Hematopoietic multipotent progenitor cell treated with erythropoietin and hydrocortisone succinate and interleukin-3 and kit ligand, for 15 days (in vitro differentiated cells): ENCODE data around the gene SULF2.

Experiments
- DNase-seq: peaks from one replicate; pipeline ENCODE4 v3.0.0-alpha.2; 2015; ENCODE audit warnings: low spot score

Gene SULF2

DNA sequence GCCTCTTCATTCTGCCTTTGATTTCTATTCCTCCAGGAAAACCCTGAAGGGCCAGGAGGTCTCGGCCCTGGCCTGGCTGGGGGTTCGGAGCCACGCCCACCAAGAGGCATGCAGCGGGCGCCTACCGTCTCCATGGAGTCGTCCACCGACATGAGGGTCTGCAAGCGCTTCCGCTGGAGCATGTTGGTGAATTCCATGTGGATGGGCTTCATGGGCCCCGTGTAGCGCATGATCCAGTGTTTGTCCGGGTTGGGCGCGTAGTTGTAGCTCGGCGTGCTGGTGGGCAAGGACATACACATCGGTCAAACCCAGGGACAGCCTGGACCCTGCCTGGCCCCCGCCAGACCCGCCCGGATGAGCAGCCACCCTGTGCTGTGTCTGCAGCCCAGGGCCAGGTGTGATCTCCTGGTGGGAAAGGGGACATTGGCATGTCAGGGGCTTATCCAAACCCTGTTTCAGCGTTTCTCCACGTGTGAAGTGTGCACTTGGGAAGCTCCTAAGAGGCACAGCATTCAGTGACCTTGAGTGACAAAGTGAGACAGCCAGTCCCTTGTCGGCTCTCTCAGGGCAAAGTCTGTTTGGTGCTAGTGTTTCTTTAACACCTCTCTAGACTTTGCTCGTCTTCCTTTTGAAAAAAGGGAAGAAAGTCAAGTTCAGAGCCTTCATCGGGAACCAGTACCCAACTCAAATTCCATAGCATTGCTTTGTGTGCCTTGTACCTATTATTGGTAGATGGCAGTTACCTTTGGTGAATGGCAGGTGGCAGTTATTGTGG lies 100.8 kb downstream of the SULF2 start:
- no peak for DNase-seq

DNA sequence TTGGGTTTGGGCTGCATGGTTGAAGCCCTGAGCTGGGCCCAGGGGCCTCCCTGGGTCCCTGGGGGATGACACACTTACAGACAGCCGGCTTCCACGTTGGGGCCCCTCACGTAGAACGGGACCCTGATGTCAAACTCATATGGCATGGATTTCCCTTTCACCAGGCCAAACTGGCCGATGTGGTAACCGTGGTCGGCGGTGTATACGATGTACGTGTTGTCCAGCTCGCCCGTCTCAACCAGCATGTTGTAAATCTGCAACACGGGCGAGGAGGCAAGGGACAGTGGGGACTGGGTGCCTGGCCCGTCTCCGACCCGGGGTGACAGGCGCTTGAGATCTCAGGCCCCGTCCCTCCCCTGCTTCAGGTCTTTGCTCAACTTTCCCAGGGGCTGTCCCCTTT lies 102.4 kb downstream of the SULF2 start:
- no peak for DNase-seq

GRCh38 chr20:47682028-47682783 lies 103.1 kb downstream of the SULF2 start:
- no peak for DNase-seq

- DNase-seq: no peak
Measured at GRCh38 chr20:47680804-47681529, 104.3 kb downstream of the SULF2 start.

DNA sequence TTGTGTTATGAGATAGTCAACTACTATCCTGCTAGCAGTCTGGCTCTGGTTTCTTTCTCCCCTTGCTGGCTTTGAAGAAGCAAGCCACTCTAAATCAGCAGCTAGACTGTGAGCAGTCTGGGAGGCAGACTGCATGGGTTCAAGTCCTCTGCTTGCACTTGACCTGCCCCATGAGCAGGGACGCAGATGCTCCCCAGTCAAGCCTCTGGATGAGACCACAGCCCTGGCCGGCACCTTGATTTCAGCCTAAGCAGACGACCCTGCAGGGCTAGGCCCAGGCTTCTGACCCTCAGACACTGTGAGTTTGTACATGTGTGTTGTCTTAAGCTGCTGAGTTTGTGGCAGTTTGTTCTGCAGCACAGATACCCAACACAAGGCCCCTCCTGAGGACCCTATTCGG lies 105.8 kb downstream of the SULF2 start:
- DNase-seq: no peak

DNA sequence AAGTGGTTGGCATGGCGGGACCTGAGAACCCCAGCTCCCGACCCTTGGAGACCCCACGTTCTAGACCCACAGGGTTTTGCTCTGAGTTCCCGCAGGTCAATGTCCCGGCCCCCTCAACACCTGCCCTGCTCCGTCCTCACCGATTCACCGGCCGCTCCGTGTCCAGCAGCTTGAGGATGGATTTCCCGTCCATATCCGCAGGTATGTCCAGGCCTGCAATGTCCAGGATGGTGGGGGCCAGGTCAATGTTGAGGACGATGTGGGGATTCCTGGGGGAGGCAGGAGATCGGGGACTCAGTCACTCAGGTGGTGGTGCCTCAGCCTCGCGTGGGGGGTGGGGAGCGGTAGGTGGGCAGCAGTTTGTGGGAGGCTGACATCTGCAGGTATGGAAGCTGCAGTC lies 106.7 kb downstream of the SULF2 start:
- no peak for DNase-seq

DNA sequence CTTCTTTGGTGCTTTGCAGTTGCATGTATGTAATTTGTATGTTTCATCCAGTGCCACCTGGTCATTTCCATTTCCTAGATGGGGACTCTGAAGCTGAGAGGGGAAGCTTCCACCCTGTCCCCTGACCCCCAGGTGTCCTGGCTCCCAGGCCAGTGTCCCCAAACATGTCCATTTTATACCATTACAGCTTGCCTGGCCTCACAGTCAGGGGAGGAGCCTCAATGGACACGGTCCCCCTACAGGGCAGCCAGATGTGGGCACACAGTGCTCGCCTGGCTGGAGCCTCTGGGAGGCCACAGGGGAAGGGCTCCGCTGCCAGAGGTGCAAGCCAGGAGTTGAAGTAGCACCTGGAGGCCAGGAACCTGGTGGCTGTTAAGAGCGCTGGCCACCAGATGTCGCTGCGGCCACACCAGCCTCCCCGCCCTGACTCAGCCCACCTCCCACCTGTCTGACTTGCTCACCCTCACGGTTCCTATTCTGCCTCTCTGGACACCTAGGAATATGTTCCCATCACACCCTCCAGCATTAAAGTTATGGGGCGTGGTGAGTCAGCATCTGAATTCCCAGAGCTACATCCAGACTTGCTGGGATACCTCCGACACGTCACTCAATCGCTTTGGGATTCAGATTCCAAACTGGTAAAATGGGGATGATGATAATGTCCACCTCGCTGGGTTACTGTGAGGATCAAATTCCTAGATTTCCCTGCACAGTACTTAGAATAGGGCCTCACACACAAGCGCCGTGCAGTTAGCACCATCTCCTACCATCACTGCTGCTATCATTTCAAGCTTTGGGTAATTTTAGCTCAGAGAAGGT lies 107.4 kb downstream of the SULF2 start:
- DNase-seq: peak; percentile 4

GRCh38 chr20:47676912-47677634 lies 108.2 kb downstream of the SULF2 start:
- DNase-seq: no peak

DNA sequence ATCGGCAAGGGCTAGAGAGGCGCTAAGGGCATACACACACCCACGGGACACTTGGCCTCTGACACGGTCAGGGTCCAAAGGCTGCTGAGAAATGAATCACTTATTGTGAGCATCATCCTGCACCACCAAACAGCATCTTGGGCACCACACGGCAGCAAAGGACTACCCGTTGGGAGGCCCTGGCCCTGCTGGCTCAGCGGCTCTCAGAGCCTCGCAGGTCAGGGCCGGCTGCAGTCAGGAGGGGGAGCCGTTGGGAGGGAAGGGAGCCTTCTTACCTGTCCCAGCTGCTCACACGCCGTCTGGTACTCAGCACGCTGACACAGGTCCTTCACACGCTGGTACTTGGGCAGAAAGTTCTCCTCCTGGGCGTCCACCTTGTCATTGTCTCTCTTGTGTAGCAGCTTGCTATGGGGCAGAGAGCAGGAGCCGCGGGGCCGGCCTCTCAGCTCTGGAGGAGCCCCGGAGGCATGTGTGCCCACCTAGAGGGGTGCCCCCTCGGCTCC lies 109.0 kb downstream of the SULF2 start:
- no peak for DNase-seq

- no peak for DNase-seq
Measured at GRCh38 chr20:47675190-47676142, 109.8 kb downstream of the SULF2 start.

DNA sequence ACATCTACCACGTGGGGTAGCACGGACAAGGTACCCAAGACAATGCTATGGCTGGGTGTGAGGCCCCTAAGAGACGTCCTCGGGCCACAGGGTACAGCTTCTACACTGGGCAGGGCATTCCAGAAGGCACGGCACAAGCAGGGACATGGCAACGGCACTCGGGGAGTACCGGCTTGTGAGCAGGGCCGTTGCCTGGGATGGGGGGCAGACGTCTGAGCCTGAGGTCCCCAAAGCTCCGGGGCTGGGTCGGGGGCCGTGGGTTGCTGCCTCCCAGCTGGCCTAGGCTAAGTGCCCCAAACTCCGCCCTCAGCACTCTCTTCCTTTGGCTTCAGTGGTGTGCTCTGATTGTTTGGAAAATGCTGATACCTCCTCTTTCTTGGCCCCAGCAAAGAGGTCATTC lies 110.6 kb downstream of the SULF2 start:
- DNase-seq: no peak

GRCh38 chr20:47674145-47674544 lies 111.1 kb downstream of the SULF2 start:
- no peak for DNase-seq

- DNase-seq: no peak
Measured at GRCh38 chr20:47673671-47673955, 111.7 kb downstream of the SULF2 start.

DNA sequence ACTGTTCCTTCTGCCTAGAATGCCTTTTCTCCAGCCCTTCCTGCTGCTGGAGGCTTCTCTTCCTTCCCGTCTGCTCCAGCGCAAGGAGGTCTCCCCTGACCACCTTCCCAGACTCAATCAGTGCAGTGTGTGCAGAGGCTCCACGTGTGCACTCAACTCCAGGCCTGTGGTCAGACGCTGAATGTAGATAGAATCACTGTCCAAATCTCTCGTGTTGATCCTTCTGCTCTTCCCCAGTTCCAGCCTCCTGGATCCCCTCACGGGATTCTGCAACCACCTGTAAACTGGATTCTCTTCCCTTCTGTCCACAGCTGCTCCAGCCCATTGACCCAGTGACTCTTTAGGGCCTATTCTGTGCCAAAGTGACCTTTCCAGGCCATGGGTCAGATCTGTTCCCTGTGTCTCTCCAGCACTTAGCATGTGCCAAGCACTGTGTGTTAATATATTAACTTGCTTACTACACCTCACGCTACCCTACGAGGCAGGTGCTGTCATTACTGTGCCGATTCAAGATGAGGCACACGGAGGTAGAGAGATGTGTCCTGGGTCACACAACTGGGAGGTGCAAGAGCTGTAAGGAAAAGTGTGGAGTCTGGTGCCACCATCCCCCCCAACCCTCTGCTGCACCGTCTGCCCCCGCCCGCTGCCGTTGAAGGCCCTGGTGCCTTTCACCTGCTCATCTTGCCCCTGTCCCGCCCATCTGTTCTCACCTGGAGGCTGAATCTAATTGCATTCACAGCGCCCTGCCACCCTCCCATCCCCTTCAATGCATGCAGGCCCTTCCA lies 112.2 kb downstream of the SULF2 start:
- no peak for DNase-seq

GRCh38 chr20:47672166-47672565 lies 113.1 kb downstream of the SULF2 start:
- DNase-seq: no peak

GRCh38 chr20:47670913-47671312 lies 114.4 kb downstream of the SULF2 start:
- DNase-seq: no peak

DNA sequence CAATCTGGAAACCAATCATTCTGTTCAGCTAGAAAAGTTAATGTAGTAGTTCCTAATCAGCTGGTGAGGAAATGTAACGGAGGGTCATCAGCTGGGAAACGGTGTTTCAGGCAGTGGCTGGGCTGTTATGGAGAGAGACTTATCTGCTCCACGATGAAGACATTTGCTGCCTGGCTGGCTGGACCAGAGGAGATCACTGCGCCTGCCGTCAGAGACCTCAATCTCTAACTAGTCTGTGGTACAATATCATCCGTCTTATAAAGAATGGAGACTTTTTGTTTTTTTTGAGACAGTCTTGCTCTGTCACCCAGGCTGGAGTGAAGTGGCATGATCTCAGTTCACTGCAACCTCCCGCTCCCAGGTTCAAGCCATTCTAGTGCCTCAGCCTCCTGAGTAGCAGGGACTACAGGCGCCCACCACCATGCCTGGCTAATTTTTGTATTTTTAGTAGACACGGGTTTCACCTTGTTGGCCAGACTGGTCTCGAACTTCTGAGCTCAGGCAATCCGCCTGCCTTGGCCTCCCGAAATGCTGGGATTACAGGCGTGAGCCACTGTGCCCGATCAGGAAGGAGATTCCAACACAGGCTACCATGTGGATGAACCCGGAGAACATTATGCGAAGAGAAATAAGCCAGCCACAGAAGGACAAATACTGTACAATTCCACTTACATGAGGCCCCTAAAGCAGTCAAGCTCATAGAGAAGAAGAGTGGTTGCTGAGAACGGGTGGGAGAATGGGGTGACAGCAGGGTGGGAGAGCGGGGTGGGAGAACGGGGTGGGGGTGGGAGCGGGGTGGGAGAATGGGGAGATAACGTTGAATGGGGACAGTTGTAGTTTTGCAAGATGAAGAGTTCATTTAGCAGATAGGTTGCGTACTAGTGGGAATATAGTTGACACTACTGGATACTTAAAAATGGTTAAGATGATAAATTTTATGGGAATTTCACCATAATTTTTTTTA lies 115.1 kb downstream of the SULF2 start:
- no peak for DNase-seq

DNA sequence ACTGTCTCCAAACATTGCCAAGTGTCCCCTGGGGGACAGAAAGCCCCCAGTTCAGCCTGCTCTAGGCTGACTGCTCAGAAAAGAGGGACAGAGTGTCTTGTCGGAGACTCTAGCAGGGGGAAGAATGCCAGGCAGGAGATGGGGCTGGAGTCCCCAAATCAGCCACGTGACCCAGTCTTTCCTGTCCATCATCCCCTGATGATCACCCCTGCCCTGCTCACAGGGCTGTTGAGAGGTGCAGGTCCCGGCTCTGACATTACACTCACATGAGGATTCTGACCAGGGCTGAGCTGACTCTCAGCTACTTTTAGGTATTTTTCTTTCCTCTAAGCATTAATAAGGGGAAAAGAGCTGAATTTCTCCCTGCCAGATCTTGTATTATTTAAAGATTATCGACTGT lies 115.8 kb downstream of the SULF2 start:
- no peak for DNase-seq

DNA sequence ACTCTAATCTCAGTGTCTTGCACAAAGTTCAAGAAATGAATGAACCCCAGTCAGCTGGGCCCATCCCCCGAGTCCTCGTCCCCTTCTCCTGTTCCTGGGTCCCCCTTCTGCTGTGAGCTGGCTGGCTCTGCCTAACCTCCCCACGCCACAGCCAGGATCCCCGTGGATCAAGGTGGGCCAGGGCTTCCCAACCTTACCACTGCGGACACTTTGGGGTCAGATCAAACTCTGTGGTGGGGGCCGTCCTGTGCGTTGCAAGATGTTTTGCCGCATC lies 116.2 kb downstream of the SULF2 start:
- no peak for DNase-seq
